Stimulated activated CD8-positive, alpha-beta memory T cell treated with anti-CD3 and anti-CD28 coated beads, Interleukin-15, amount 100 ng/mL, for 24 hours (primary cell): Measurements from ENCODE around the gene SRSF11.

Experiments
- DNase-seq: peaks from one replicate; pipeline ENCODE4 v3.0.0-alpha.2; 2020; ENCODE audit warnings: low read depth

The SRSF11 gene

GRCh38 chr1:70220517-70221237, 503 bp upstream of the SRSF11 start:
- DNase-seq = no peak

- DNase-seq = no peak
These were observed 1.6 kb downstream of the SRSF11 start for GRCh38 chr1:70222716-70223235.

- DNase-seq = no peak
These were observed 3.8 kb downstream of the SRSF11 start for GRCh38 chr1:70224954-70225353.

- no peak for DNase-seq
These were observed 6.3 kb downstream of the SRSF11 start for GRCh38 chr1:70227439-70227838.

- DNase-seq = no peak
These were observed 7.5 kb downstream of the SRSF11 start for GRCh38 chr1:70228670-70229069.

GRCh38 chr1:70231475-70231874, 10.3 kb downstream of the SRSF11 start:
- DNase-seq = no peak

- DNase-seq = no peak
These were observed 13.6 kb downstream of the SRSF11 start for GRCh38 chr1:70234733-70235132.

GRCh38 chr1:70239940-70240339, 18.8 kb downstream of the SRSF11 start:
- no peak for DNase-seq

- no peak for DNase-seq
These were observed 25.9 kb downstream of the SRSF11 start for GRCh38 chr1:70247122-70247521.

- no peak for DNase-seq
These were observed 26.6 kb downstream of the SRSF11 start for GRCh38 chr1:70247768-70248167.

GRCh38 chr1:70248729-70249128, 27.5 kb downstream of the SRSF11 start:
- DNase-seq = no peak

- no peak for DNase-seq
These were observed 35.5 kb downstream of the SRSF11 start for GRCh38 chr1:70256664-70257063.

GRCh38 chr1:70264839-70265238, 43.7 kb downstream of the SRSF11 start:
- DNase-seq = no peak

- no peak for DNase-seq
These were observed 44.8 kb downstream of the SRSF11 start for GRCh38 chr1:70265946-70266345.

- no peak for DNase-seq
These were observed 56.7 kb downstream of the SRSF11 start for GRCh38 chr1:70277875-70278274.

- DNase-seq = no peak
These were observed 57.5 kb downstream of the SRSF11 start for GRCh38 chr1:70278710-70279109.

- no peak for DNase-seq
These were observed 63.2 kb downstream of the SRSF11 start for GRCh38 chr1:70284366-70284765.

GRCh38 chr1:70286453-70286852, 65.3 kb downstream of the SRSF11 start:
- DNase-seq = no peak

- DNase-seq = no peak
These were observed 67.0 kb downstream of the SRSF11 start for GRCh38 chr1:70288166-70288565.

- DNase-seq = no peak
These were observed 69.0 kb downstream of the SRSF11 start for GRCh38 chr1:70290218-70290617.

- no peak for DNase-seq
These were observed 72.1 kb downstream of the SRSF11 start for GRCh38 chr1:70293186-70293843.

- DNase-seq = no peak
These were observed 74.6 kb downstream of the SRSF11 start for GRCh38 chr1:70295749-70296148.

GRCh38 chr1:70299472-70299871, 78.3 kb downstream of the SRSF11 start:
- no peak for DNase-seq
